NB4 (cell line): ENCODE measurements around the gene TOM1L2.

Experiments used
- DNase-seq: peaks from one replicate; pipeline ENCODE4 v3.0.0; 2010; ENCODE audit warnings: low read depth
- H3K4me3 ChIP-seq: one replicate; pipeline ENCODE4 v1.5.1; 2011; ENCODE audit warnings: mild to moderate bottlenecking, low read depth, low read length, moderate library complexity
- MAX ChIP-seq: IDR thresholded peaks from 2 replicates; pipeline ENCODE4 v1.6.1; 2011; ENCODE audit warnings: low read depth, low read length
- MYC ChIP-seq: IDR thresholded peaks from 2 replicates; pipeline ENCODE4 v1.6.1; 2011; ENCODE audit warnings: low read depth, low read length
- POLR2A ChIP-seq: IDR thresholded peaks from 2 replicates; pipeline ENCODE4 v1.6.1; 2011; ENCODE audit warnings: mild to moderate bottlenecking; ENCODE audit not compliant: insufficient read length; ENCODE audit errors: extremely low read depth
- TF ChIP-seq, protein P1 (sequence below): IDR thresholded peaks from one replicate; pipeline ENCODE4 v1.5.1; 2012; ENCODE audit warnings: low read depth, low read length

TOM1L2 gene

DNA sequence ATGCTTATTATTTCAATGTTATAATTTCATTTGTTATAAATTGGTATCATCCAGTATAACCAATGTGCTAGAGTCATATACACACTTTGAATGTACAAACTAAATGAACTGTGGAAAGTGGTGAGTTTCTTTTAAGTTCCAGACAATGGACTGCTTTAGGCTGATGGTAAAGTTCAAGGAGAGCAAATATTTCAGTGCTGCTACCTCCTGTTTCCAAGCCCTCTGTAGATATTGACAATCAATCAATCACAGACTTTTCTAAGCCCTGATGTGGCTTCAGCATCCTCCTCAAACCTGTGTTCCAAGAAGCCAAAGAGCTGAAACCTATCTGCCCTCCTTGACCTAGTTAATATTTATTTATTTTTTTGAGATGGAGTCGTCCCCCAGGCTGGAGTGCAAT, 107.2 kb downstream of the TOM1L2 start:
- DNase-seq = no peak
- no peak overlapping the region for H3K4me3 ChIP-seq
- no peak for TF ChIP-seq MYC
- no peak for TF ChIP-seq MAX
- no peak for TF ChIP-seq POLR2A
- TF ChIP-seq, protein P1, sequence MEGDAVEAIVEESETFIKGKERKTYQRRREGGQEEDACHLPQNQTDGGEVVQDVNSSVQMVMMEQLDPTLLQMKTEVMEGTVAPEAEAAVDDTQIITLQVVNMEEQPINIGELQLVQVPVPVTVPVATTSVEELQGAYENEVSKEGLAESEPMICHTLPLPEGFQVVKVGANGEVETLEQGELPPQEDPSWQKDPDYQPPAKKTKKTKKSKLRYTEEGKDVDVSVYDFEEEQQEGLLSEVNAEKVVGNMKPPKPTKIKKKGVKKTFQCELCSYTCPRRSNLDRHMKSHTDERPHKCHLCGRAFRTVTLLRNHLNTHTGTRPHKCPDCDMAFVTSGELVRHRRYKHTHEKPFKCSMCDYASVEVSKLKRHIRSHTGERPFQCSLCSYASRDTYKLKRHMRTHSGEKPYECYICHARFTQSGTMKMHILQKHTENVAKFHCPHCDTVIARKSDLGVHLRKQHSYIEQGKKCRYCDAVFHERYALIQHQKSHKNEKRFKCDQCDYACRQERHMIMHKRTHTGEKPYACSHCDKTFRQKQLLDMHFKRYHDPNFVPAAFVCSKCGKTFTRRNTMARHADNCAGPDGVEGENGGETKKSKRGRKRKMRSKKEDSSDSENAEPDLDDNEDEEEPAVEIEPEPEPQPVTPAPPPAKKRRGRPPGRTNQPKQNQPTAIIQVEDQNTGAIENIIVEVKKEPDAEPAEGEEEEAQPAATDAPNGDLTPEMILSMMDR = no peak

GRCh38 chr17:17860766-17861107, 111.5 kb downstream of the TOM1L2 start:
- no peak for DNase-seq
- TF ChIP-seq MYC = no peak
- TF ChIP-seq POLR2A = no peak
- TF ChIP-seq, protein P1 = no peak
- no peak for TF ChIP-seq MAX
- H3K4me3 ChIP-seq = no peak overlapping the region

DNA sequence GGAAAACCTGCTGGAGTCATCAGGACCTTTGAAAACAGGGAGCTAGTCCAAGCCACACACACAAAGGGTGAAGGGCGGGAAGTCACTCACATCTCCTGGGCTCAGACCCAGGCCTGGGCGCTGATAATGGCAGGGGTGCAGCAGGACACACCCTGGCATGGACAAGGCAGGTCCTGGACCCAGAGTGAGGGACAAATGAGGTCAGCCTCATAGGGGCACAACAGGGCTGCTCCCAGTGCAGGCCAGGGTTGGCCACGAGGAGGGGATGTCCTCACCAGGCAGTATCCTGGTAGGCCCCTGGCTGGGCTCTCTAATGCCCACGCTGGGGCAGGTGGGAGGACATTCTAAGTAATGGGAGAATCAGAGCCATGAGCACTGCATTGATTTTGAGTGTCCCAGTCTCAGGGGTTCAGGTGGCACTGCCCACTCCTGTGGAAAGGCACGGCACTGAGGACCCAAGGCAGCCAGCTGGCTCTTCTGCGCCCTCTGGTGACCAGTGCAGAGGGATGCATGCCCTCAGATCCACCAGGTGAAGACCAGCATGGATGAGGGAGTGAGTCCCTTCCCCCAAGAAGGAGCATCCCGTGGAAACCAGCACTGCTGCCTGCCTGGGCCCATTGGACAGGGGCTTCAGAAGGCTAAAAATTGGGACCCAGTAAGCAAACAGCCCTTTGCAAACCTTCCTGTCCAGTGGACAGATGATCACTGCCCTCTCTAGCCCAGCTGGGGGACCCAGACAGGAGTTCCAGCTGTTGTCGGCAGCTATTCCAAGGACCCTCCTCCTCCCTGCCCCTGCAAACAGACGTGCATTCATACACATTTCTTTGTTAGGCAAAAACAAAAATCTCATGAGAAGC, 112.1 kb downstream of the TOM1L2 start:
- TF ChIP-seq, protein P1 = peak; percentile 95
- TF ChIP-seq POLR2A = no peak
- peak; percentile 63 for TF ChIP-seq MAX
- peak; percentile 50; the same call in 1 of the 2 replicates for TF ChIP-seq MYC
- DNase-seq = peak; percentile 65
- no peak overlapping the region for H3K4me3 ChIP-seq

GRCh38 chr17:17857496-17857895, 114.7 kb downstream of the TOM1L2 start:
- TF ChIP-seq, protein P1 = no peak
- TF ChIP-seq POLR2A (no peak), MYC (no peak), MAX (no peak)
- H3K4me3 ChIP-seq = no peak overlapping the region
- no peak for DNase-seq

GRCh38 chr17:17856386-17856785, 115.8 kb downstream of the TOM1L2 start:
- DNase-seq = no peak
- H3K4me3 ChIP-seq = no peak overlapping the region
- TF ChIP-seq, protein P1 = no peak
- TF ChIP-seq MYC (no peak), MAX (no peak), POLR2A (no peak)
